Kidney (tissue), 22 donors: Measurements from ENCODE around the gene PSMD9. TPM values are rescaled to one million over a fixed set of nuclear protein-coding genes. Genes with fewer than 3 reads are reported as not detected.
A peak's percentile ranks its signal among the peaks of the same experiment; 100 is the strongest.

Experiments
- DNase-seq, 5 donors: peaks; one replicate each; pipeline ENCODE4 v3.0.0-alpha.2; 2013 to 2020
- FAIRE-seq: peaks from 2 replicates; lab custom pipeline; 2012; peaks lifted over from hg19 to GRCh38; lab: Jason Lieb, UNC
- H3K27ac ChIP-seq, 2 donors: one replicate each; pipeline ENCODE4 v1.7.0; 2013; ENCODE audit warnings: low read depth in 2 of 2, low read length in 2 of 2, inconsistent platforms in 1 of 2
- H3K27me3 ChIP-seq: one replicate; pipeline ENCODE4 v1.7.1; 2013; ENCODE audit warnings: low read length, inconsistent platforms; ENCODE audit not compliant: control insufficient read depth, insufficient read depth
- H3K36me3 ChIP-seq, 3 donors: one replicate each; pipeline versions ENCODE4 v1.7.0 to v1.7.1; 2013; ENCODE audit warnings: low read length in 3 of 3, control low read depth in 1 of 3, inconsistent platforms in 1 of 3; ENCODE audit not compliant: insufficient read depth in 3 of 3, control insufficient read depth in 2 of 3
- H3K4me1 ChIP-seq, 3 donors: one replicate each; pipeline versions ENCODE4 v1.7.0 to v1.7.1; 2013; ENCODE audit warnings: low read length in 3 of 3, inconsistent platforms in 1 of 3, low read depth in 1 of 3; ENCODE audit not compliant: control insufficient read depth in 2 of 3, insufficient read depth in 2 of 3
- H3K4me3 ChIP-seq, 3 donors: one replicate each; pipeline versions ENCODE4 v1.7.0 to v1.8.1; 2013; ENCODE audit warnings: low read length in 3 of 3, control low read depth in 1 of 3, inconsistent platforms in 1 of 3
- H3K9ac ChIP-seq, 3 donors: one replicate each; pipeline versions ENCODE4 v1.7.0 to v1.7.1; 2013; ENCODE audit warnings: low read length in 3 of 3, control low read depth in 1 of 3, inconsistent platforms in 1 of 3
- H3K9me3 ChIP-seq, 3 donors: one replicate each; pipeline versions ENCODE4 v1.7.0 to v1.7.1; 2013; ENCODE audit warnings: low read length in 3 of 3, control low read depth in 1 of 3, inconsistent platforms in 1 of 3; ENCODE audit not compliant: control insufficient read depth in 2 of 3, insufficient read depth in 1 of 3
- CTCF ChIP-seq: IDR thresholded peaks from 3 replicates; pipeline ENCODE4 v1.5.1; 2012; ENCODE audit warnings: mild to moderate bottlenecking, moderate library complexity, borderline replicate concordance; ENCODE audit not compliant: insufficient read depth; ENCODE audit errors: extremely low read depth
- intact Hi-C: fragments of 100-400 bp; cut with DNase I; formaldehyde crosslinking; loops from one replicate; pipeline ENCODE4 v1.11.1; 2022
- long read RNA-seq, 10 donors: library from polyadenylated mRNA in 1 of 10; unstranded in 1 of 10; transcript quantifications; one replicate each; pipeline ENCODE4 v2.0.0 and lab custom pipeline, GENCODE V29; 2021 to 2026
- polyA plus RNA-seq: library from polyadenylated mRNA; stranded (reverse); fragments of 350-450 nt; fragmentation: Illumina TruSeq; extraction: RNeasy Lipid Tissue Mini Kit (QIAGEN cat#74804); gene quantifications from one replicate; pipeline ENCODE4 v1.2.3, GENCODE V29; 2014; ENCODE audit warnings: low read depth, low replicate concordance; ENCODE audit not compliant: insufficient read depth
- total RNA-seq: library from RNA; stranded (reverse); fragmentation: NEBNext Ultra II Directional; extraction: Animal tissue kit (Norgen Biotek cat#: 25700); gene quantifications from one replicate; pipeline ENCODE4 v1.2.1, GENCODE V29; 2021
- donor health status: control.
- donor health status: control.
- donor health status: control.
- donor health status: control.
- donor health status: control.
- donor health status: DM: yes; HTN: yes; CAD: no.
- donor health status: Normal renal cell carcinoma (clear cell type).

PSMD9 gene
- total RNA-seq (54.9 TPM), polyA plus RNA-seq (115 TPM)
- long read RNA-seq, donor 1, transcript PSMD9-207 (6 exons, 2,784 nt): major isoform, 24 of 42 reads
- long read RNA-seq, donor 1, partial matches to known transcripts: 11 of 42 reads
- long read RNA-seq, donor 1, other reads (novel, unspliced or antisense): 0 of 42 reads
- long read RNA-seq, donor 2, transcript PSMD9-207 (6 exons, 2,784 nt): major isoform, 27 of 60 reads
- long read RNA-seq, donor 2, transcript PSMD9-201 (6 exons, 2,307 nt): minor isoform, 6 of 60 reads
- long read RNA-seq, donor 2, partial matches to known transcripts: 22 of 60 reads
- long read RNA-seq, donor 2, other reads (novel, unspliced or antisense): 0 of 60 reads
- long read RNA-seq, donor 3, transcript PSMD9-207 (6 exons, 2,784 nt): major isoform, 51 of 87 reads
- long read RNA-seq, donor 3, transcript PSMD9-202 (2 exons, 2,087 nt): minor isoform, 6 of 87 reads
- long read RNA-seq, donor 3, partial matches to known transcripts: 26 of 87 reads
- long read RNA-seq, donor 3, other reads (novel, unspliced or antisense): 0 of 87 reads
- long read RNA-seq, donor 4, transcript PSMD9-207 (6 exons, 2,784 nt): major isoform, 27 of 35 reads
- long read RNA-seq, donor 4, partial matches to known transcripts: 5 of 35 reads
- long read RNA-seq, donor 4, other reads (novel, unspliced or antisense): 0 of 35 reads
- long read RNA-seq, donor 5, partial matches to known transcripts: 0 of 3 reads
- long read RNA-seq, donor 5, other reads (novel, unspliced or antisense): 0 of 3 reads
- long read RNA-seq, donor 6, transcript PSMD9-207 (6 exons, 2,784 nt): major isoform, 40 of 82 reads
- long read RNA-seq, donor 6, partial matches to known transcripts: 33 of 82 reads
- long read RNA-seq, donor 6, other reads (novel, unspliced or antisense): 0 of 82 reads
- long read RNA-seq, donor 7, transcript PSMD9-207 (6 exons, 2,784 nt): major isoform, 45 of 54 reads
- long read RNA-seq, donor 7, partial matches to known transcripts: 0 of 54 reads
- long read RNA-seq, donor 7, other reads (novel, unspliced or antisense): 4 of 54 reads
- long read RNA-seq, donor 8, transcript PSMD9-207 (6 exons, 2,784 nt): major isoform, 44 of 70 reads
- long read RNA-seq, donor 8, partial matches to known transcripts: 17 of 70 reads
- long read RNA-seq, donor 8, other reads (novel, unspliced or antisense): 0 of 70 reads
- long read RNA-seq, donor 9, transcript PSMD9-207 (6 exons, 2,784 nt): major isoform, 19 of 23 reads
- long read RNA-seq, donor 9, partial matches to known transcripts: 0 of 23 reads
- long read RNA-seq, donor 9, other reads (novel, unspliced or antisense): 0 of 23 reads
- long read RNA-seq, donor 10, transcript PSMD9-207 (6 exons, 2,784 nt): major isoform, 21 of 41 reads
- long read RNA-seq, donor 10, partial matches to known transcripts: 16 of 41 reads
- long read RNA-seq, donor 10, other reads (novel, unspliced or antisense): 0 of 41 reads

- peaks cover 2 to 19% (median 2%) of the 10 kb centered on the region in 3 donors for H3K4me1 ChIP-seq
- no peaks in the 10 kb centered on the region for H3K27me3 ChIP-seq
- peak; percentile 57 for TF ChIP-seq CTCF
- peak within 1 kb of the TSS; percentile 79 to 91 (median 85) for H3K9ac ChIP-seq
- intact Hi-C loops: no loop called here
- no peaks in the 10 kb centered on the region for H3K36me3 ChIP-seq
- no peaks in the 10 kb centered on the region for H3K9me3 ChIP-seq
- FAIRE-seq (no peak), DNase-seq (peak; percentile 97 to 99 (median 98))
- H3K27ac ChIP-seq: peak within 1 kb of the TSS; percentile 91 to 96
- H3K4me3 ChIP-seq: peak within 1 kb of the TSS; percentile 73 to 95 (median 93)
Observed at GRCh38 chr12:121888478-121889273, at the start of gene PSMD9. PSMD9 (plus strand) TSS chr12:121888790; CDS start chr12:121888857, 67 bp downstream.

- Histone ChIP-seq H3K27ac (peak overlapping the region; percentile 20 to 39), H3K4me3 (peak overlapping the region; percentile 54 to 77 (median 65)), H3K4me1 (no peaks in the 10 kb centered on the region), H3K36me3 (peaks cover 0 to 5% (median 0%) of the 10 kb centered on the region in 3 donors), H3K9ac (peak overlapping the region; percentile 20 to 59 (median 30)), H3K9me3 (no peaks in the 10 kb centered on the region), H3K27me3 (no peaks in the 10 kb centered on the region)
- TF ChIP-seq CTCF: peak; percentile 18
- DNase-seq (peak; percentile 99 to 100 (median 99)), FAIRE-seq (peak; percentile 71)
- intact Hi-C loops: no loop called here
Observed at GRCh38 chr12:121839106-121839992, 49.2 kb upstream of the PSMD9 start.
